Measurements from ENCODE around the gene MB. TPM values are rescaled to one million over a fixed set of nuclear protein-coding genes. Genes with fewer than 3 reads are reported as not detected.

Gene MB
- total and polyA plus RNA-seq, 9 of the 15 experiments (the other 6 are each of a cell fraction or from before 2014, with no cell fraction given), result not detected

GRCh38 chr22:35615156-35615555 is 2.0 kb downstream of the MB start (continued):
- TF ChIP-seq, protein P1, sequence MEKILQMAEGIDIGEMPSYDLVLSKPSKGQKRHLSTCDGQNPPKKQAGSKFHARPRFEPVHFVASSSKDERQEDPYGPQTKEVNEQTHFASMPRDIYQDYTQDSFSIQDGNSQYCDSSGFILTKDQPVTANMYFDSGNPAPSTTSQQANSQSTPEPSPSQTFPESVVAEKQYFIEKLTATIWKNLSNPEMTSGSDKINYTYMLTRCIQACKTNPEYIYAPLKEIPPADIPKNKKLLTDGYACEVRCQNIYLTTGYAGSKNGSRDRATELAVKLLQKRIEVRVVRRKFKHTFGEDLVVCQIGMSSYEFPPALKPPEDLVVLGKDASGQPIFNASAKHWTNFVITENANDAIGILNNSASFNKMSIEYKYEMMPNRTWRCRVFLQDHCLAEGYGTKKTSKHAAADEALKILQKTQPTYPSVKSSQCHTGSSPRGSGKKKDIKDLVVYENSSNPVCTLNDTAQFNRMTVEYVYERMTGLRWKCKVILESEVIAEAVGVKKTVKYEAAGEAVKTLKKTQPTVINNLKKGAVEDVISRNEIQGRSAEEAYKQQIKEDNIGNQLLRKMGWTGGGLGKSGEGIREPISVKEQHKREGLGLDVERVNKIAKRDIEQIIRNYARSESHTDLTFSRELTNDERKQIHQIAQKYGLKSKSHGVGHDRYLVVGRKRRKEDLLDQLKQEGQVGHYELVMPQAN (IDR thresholded peaks at IDR 0.05; ENCODE audit: borderline replicate concordance), result no peak
- TF ChIP-seq, protein P2, sequence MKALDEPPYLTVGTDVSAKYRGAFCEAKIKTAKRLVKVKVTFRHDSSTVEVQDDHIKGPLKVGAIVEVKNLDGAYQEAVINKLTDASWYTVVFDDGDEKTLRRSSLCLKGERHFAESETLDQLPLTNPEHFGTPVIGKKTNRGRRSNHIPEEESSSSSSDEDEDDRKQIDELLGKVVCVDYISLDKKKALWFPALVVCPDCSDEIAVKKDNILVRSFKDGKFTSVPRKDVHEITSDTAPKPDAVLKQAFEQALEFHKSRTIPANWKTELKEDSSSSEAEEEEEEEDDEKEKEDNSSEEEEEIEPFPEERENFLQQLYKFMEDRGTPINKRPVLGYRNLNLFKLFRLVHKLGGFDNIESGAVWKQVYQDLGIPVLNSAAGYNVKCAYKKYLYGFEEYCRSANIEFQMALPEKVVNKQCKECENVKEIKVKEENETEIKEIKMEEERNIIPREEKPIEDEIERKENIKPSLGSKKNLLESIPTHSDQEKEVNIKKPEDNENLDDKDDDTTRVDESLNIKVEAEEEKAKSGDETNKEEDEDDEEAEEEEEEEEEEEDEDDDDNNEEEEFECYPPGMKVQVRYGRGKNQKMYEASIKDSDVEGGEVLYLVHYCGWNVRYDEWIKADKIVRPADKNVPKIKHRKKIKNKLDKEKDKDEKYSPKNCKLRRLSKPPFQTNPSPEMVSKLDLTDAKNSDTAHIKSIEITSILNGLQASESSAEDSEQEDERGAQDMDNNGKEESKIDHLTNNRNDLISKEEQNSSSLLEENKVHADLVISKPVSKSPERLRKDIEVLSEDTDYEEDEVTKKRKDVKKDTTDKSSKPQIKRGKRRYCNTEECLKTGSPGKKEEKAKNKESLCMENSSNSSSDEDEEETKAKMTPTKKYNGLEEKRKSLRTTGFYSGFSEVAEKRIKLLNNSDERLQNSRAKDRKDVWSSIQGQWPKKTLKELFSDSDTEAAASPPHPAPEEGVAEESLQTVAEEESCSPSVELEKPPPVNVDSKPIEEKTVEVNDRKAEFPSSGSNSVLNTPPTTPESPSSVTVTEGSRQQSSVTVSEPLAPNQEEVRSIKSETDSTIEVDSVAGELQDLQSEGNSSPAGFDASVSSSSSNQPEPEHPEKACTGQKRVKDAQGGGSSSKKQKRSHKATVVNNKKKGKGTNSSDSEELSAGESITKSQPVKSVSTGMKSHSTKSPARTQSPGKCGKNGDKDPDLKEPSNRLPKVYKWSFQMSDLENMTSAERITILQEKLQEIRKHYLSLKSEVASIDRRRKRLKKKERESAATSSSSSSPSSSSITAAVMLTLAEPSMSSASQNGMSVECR (CRISPR knock-in tag; IDR thresholded peaks at IDR 0.05), result no peak
- peak; percentile 91 for TF ChIP-seq CEBPB (tag; IDR thresholded peaks at IDR 0.05)
- peak; percentile 70; the same call in 1 of the 2 replicates for TF ChIP-seq ATF7 (IDR thresholded peaks at IDR 0.05)
- TF ChIP-seq RFX1 (IDR thresholded peaks at IDR 0.05), result no peak
- TF ChIP-seq, protein P3, sequence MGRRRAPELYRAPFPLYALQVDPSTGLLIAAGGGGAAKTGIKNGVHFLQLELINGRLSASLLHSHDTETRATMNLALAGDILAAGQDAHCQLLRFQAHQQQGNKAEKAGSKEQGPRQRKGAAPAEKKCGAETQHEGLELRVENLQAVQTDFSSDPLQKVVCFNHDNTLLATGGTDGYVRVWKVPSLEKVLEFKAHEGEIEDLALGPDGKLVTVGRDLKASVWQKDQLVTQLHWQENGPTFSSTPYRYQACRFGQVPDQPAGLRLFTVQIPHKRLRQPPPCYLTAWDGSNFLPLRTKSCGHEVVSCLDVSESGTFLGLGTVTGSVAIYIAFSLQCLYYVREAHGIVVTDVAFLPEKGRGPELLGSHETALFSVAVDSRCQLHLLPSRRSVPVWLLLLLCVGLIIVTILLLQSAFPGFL (CRISPR knock-in tag; IDR thresholded peaks at IDR 0.05), result no peak
- peak; percentile 21; the same call in 1 of the 2 replicates for TF ChIP-seq ARID1B (IDR thresholded peaks at IDR 0.05)
- no peak for TF ChIP-seq ZNF431 (CRISPR knock-in tag; IDR thresholded peaks at IDR 0.05)
- no peak for TF ChIP-seq TAF9B (IDR thresholded peaks at IDR 0.05; ENCODE audit: partially characterized antibody)
- TF ChIP-seq POLR2AphosphoS5 (IDR thresholded peaks at IDR 0.05; ENCODE audit: control insufficient read depth, insufficient read depth, low read depth, low read length), result no peak
- peak; percentile 93 for TF ChIP-seq CEBPG (CRISPR knock-in tag; IDR thresholded peaks at IDR 0.05)
- TF ChIP-seq CEBPG (tag; conservative IDR thresholded peaks at IDR 0.05 in 1 of 2, IDR thresholded peaks at IDR 0.05 in 1 of 2), result peak; percentile 92
- no peak for TF ChIP-seq SRSF3 (IDR thresholded peaks at IDR 0.05; ENCODE audit: insufficient read depth, low read length)
- no peak for TF ChIP-seq KDM2B (CRISPR knock-in tag; IDR thresholded peaks at IDR 0.05)
- TF ChIP-seq IRF1 (CRISPR knock-in tag; IDR thresholded peaks at IDR 0.05; ENCODE audit: borderline replicate concordance), result no peak
- TF ChIP-seq RBM22 (IDR thresholded peaks at IDR 0.05; ENCODE audit: low read depth, low read length, poor library complexity, severe bottlenecking), result no peak
- TF ChIP-seq KLF6 (CRISPR knock-in tag; IDR thresholded peaks at IDR 0.05; ENCODE audit: borderline replicate concordance), result 0 out of 2 replicates have a peak, but pooled peaks have one; percentile 8
- TF ChIP-seq NFE2 (IDR thresholded peaks at IDR 0.05; ENCODE audit: low read depth), result no peak
- TF ChIP-seq PYGO2 (tag; IDR thresholded peaks at IDR 0.05), result no peak
